Ishikawa (cell line): ENCODE measurements around the gene TRIM38.

ENCODE experiments used
- CEBPB ChIP-seq: IDR thresholded peaks from 2 replicates; pipeline ENCODE4 v1.6.1; 2012
- EP300 ChIP-seq: IDR thresholded peaks from 2 replicates; pipeline ENCODE4 v1.6.1; 2012; ENCODE audit warnings: borderline replicate concordance
- RAD21 ChIP-seq: IDR thresholded peaks from 2 replicates; pipeline ENCODE4 v1.6.1; 2012; ENCODE audit warnings: low read depth
- TCF12 ChIP-seq: IDR thresholded peaks from 2 replicates; pipeline ENCODE4 v1.6.1; 2012; ENCODE audit warnings: low read depth
- TEAD4 ChIP-seq: IDR thresholded peaks from 2 replicates; pipeline ENCODE4 v1.6.1; 2012
- ZBTB7A ChIP-seq: IDR thresholded peaks from 2 replicates; pipeline ENCODE4 v1.6.1; 2012; ENCODE audit warnings: low read depth

- TF ChIP-seq CEBPB (no peak), TEAD4 (no peak), EP300 (no peak), RAD21 (no peak), ZBTB7A (no peak), TCF12 (no peak)
Observed at GRCh38 chr6:25954756-25955155, 7.8 kb upstream of the TRIM38 start.
